GM12872 (cell line): ENCODE results near the gene FIBIN.

Source experiments
- TF ChIP-seq, protein P1 (sequence below): IDR thresholded peaks from 3 replicates; pipeline ENCODE4 v1.5.1; 2011; ENCODE audit warnings: low read depth, mild to moderate bottlenecking, low read length, moderate library complexity; ENCODE audit not compliant: insufficient read depth

The FIBIN gene

DNA sequence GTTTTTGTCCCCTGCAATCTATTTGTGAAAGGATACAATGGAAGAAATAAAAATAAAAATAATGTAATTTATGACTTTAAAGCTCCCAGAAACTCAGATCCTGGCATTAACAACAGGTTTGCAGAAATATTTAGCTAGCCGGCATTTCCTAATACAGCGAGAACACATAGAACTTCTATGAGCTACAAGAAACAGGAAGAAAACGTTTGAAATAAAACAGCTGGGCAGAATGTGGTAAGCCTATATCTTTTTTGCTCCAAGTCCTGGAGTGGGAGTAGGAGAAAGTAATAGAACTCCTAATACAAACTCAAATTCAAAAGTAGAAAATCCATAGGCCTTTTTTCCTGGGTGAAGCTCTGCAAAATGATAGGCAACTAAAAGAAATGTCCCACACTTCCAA is 29.6 kb upstream of the FIBIN start:
- TF ChIP-seq, protein P1, sequence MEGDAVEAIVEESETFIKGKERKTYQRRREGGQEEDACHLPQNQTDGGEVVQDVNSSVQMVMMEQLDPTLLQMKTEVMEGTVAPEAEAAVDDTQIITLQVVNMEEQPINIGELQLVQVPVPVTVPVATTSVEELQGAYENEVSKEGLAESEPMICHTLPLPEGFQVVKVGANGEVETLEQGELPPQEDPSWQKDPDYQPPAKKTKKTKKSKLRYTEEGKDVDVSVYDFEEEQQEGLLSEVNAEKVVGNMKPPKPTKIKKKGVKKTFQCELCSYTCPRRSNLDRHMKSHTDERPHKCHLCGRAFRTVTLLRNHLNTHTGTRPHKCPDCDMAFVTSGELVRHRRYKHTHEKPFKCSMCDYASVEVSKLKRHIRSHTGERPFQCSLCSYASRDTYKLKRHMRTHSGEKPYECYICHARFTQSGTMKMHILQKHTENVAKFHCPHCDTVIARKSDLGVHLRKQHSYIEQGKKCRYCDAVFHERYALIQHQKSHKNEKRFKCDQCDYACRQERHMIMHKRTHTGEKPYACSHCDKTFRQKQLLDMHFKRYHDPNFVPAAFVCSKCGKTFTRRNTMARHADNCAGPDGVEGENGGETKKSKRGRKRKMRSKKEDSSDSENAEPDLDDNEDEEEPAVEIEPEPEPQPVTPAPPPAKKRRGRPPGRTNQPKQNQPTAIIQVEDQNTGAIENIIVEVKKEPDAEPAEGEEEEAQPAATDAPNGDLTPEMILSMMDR = no peak

DNA sequence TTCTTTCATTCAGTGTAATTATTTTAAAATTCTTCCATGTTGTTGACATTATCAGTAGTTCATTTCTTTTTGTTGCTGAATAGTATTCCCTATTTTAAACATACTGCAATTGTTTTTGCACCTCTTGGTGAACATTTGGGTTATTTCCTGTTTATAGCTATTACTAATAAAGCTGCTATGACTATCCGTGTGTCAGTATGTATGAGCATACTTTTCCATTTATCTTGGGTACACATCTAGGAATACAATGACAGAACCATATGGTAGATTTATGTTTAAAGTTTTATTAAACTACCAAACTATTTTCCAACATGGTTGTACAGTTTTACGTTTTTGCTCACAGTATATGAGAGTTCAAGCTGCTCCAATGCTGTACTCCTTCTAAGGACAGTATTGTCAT is 22.0 kb upstream of the FIBIN start:
- TF ChIP-seq, protein P1 = no peak

DNA sequence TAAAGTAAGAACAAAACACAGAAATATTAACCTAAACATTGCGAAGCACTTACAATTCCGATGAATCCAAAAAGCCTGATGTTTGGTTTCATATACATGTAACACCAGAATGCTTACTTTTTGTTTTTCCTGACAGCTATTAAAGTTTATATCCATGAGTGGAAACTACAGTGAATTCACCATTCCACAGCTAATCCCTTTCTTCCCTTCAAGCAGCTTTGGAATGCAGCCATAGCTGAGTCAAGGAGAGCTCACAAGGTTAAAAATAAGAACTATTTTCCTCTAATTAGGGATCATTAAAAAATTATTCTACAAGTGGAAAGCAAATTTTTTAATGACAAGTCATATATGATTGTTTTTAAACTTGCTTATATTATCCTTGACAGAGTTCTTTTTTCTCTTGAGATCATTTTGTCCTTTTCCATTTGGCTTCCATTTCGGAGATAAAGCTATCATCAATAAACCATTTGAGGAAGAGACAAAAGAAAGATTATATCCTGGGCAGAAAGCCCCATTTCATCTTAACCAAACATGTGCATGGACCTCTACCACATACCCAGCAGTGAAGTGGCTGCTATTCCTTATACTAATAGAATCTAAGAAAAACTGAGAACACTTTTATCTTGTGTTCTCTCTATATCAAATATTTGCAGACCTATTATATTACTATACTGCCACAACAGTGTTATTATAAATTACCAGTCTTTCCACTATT is 19.7 kb upstream of the FIBIN start:
- TF ChIP-seq, protein P1 = no peak

DNA sequence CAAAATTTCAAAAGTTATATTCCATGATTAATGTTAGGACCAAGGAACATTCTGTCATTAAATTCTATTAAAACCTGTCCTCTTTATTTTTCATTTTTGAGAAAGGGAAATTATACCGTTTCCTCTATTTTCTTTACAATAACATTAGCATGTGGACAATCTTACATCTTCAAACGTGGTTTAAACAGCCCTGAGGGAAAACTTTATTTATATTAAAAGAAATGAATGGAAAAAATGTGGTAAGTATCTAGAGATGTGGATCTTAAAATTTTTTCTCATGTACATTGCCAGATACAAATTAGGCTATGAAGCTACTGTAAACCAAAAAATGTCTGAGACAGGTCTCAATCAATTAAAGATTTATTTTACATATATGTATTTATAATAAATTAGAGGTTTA is 18.9 kb upstream of the FIBIN start:
- TF ChIP-seq, protein P1 = no peak

DNA sequence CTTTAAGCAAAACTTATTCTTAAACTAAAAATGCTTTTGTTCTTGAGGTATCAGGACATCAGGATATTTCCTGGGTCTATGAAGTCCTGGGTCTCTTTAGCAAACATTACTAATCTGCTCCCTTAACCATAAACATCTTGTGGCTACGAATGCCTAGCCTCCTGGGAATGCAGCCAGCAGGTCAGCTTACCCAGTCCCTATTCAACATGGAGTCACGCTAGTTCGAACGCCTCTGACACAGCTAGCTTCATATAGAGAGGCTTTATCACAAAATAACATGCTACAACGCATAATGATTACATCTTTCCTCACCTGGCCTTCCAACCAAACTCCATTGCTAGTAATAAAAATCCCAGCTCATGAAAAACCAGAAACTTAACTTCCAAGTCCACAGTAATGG is 17.5 kb upstream of the FIBIN start:
- TF ChIP-seq, protein P1 = no peak

DNA sequence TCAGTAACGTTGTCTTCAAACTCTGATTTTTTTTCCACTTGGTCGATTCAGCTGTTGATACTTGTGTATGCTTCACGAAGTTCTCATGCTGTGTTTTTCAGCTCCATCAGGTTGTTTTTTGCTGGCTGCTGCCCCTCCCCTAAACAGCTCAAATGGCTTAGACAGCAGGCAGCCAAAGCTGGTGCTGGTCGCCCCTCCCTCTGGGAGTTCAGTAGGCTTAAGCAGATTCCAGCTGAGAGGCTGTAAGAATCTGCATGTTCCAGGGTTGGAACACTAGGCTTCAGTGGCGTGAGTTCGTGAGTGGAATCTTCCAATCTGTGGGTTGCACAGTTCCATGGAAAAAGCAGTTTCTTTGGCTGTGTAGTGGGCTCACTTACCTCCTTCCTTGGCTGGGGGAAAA is 10.3 kb upstream of the FIBIN start:
- TF ChIP-seq, protein P1 = no peak

DNA sequence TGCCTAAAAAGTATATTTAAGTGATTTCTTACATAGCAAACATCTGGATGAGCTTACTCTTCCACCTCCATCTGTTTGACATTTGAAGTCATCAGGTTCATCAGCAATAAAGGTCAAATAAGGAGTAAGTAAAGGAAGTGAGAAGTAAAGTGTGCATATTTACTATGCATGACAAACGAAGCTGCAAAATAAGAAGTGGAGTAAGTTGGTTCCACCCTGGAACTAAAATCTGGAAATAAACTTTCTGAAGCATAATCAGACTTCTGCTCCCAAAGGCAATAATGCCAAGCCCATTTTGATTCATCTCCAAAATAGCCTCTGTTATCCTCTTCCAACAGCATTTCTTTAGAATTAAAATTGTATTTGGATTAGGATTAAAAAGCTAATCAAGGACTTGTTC is 8.4 kb upstream of the FIBIN start:
- TF ChIP-seq, protein P1 = no peak
